SU-DHL-6 (cell line): ENCODE results near the gene TUBA4B.

Source experiments
- H2AFZ ChIP-seq: fragments of 200-600 bp; sonication (generic); 2 replicates; pipeline ENCODE4 v1.6.1; 2014; ENCODE audit warnings: low read depth, mild to moderate bottlenecking, moderate library complexity, mixed read lengths, antibody characterized with exemption, low read length; ENCODE audit not compliant: severe bottlenecking
- H3F3A ChIP-seq: fragments of 200-600 bp; shearing (Covaris generic); 2 replicates; pipeline ENCODE4 v1.6.0; 2016; ENCODE audit warnings: antibody characterized with exemption, mild to moderate bottlenecking; ENCODE audit not compliant: insufficient read depth
- H3K27ac ChIP-seq: fragments of 200-600 bp; sonication (generic); 2 replicates; pipeline ENCODE4 v1.5.1; 2016; ENCODE audit warnings: low read depth, mild to moderate bottlenecking, low read length, moderate library complexity, mixed read lengths
- H3K27me3 ChIP-seq: fragments of 200-600 bp; sonication (generic), shearing (Covaris generic); 2 replicates; pipeline ENCODE4 v1.6.0; 2014; ENCODE audit warnings: mild to moderate bottlenecking, low read length
- H3K36me3 ChIP-seq: fragments of 200-600 bp; sonication (generic); 2 replicates; pipeline ENCODE4 v1.6.1; 2014; ENCODE audit warnings: mild to moderate bottlenecking, low read length, mixed read lengths
- H3K4me2 ChIP-seq: fragments of 300-600, 200-600 bp; shearing (Covaris generic), sonication (generic); 2 replicates; pipeline ENCODE4 v1.6.0; 2014; ENCODE audit warnings: low read length, low read depth, mild to moderate bottlenecking; ENCODE audit not compliant: poor library complexity, severe bottlenecking
- H3K4me3 ChIP-seq: fragments of 200-600 bp; sonication (generic); 2 replicates; pipeline ENCODE4 v1.5.1; 2014; ENCODE audit warnings: antibody characterized with exemption, low read length, mild to moderate bottlenecking, mixed read lengths; ENCODE audit not compliant: insufficient read depth, poor library complexity, severe bottlenecking
- H3K79me2 ChIP-seq: fragments of 200-600 bp; sonication (generic); 2 replicates; pipeline ENCODE4 v1.6.1; 2014; ENCODE audit warnings: mild to moderate bottlenecking, low read length, moderate library complexity; ENCODE audit not compliant: insufficient read depth
- H3K9ac ChIP-seq: fragments of 200-600 bp; sonication (generic); 2 replicates; pipeline ENCODE4 v1.7.0; 2014; ENCODE audit warnings: mild to moderate bottlenecking, low read length
- H3K9me2 ChIP-seq: fragments of 200-600 bp; sonication (generic); replicated peaks from 2 replicates; pipeline ENCODE4 v1.6.1; 2014; ENCODE audit warnings: low read length; ENCODE audit not compliant: insufficient read depth
- H3K9me3 ChIP-seq: fragments of 200-600 bp; sonication (generic); 2 replicates; pipeline ENCODE4 v1.6.1; 2014; ENCODE audit warnings: low read length, mixed read lengths; ENCODE audit not compliant: insufficient read depth
- H4K20me1 ChIP-seq: fragments of 200-600 bp; sonication (generic); 2 replicates; pipeline ENCODE4 v1.6.1; 2014; ENCODE audit warnings: low read depth, mild to moderate bottlenecking, antibody characterized with exemption, low read length, moderate library complexity, mixed read lengths
- EZH2phosphoT487 ChIP-seq: fragments of 200-600 bp; sonication (generic), shearing (Covaris generic); conservative IDR thresholded peaks from 2 replicates; pipeline ENCODE4 v1.6.1; 2018; ENCODE audit warnings: mild to moderate bottlenecking, antibody characterized with exemption, low read length, moderate library complexity, mixed read lengths
- TF ChIP-seq, protein P1 (sequence below): fragments of 200-600 bp; sonication (generic); IDR thresholded peaks from one replicate; pipeline ENCODE4 v1.5.1; 2017; ENCODE audit warnings: antibody characterized with exemption, mild to moderate bottlenecking, low read length, moderate library complexity; ENCODE audit not compliant: insufficient read depth, poor library complexity, severe bottlenecking

The TUBA4B gene

DNA sequence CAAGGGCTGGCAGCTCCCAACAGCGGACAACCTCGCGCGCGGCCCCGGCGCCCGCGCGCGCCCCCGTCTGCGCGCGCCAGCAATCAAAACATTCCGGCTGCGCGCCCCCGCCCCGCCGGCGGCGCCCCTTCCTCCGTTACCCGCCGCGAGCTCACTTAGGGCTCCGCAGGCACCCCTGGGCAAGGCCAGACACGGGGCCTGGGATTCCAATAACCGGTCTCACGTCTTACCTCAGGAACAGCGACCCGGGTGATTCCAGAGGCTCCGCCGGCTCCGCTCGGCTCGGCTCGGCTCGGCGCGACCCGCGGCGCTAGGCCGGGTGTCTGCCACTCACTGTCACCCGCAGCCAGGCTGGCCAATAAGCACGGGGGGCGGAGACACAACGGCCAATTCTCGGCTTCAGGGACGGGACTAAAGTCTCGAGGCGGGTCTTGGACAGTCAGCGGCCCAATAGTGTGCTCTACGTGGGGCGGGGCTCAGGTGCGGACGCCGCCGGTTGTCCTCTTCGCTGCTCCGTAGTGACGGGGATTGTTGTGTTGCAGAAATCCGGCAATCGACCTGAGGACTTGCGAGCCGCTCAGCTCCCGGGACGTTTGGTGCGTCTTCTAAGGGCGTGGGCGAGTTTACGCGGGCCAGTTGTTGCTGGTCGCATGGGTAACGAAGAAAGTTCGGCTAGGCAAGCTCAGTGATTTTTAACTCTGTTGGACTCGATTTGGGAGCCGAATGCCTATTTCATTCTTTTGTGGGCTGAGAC is 23.6 kb upstream of the TUBA4B start, which contains the start of the genes ANKZF1 and ATG9A:
Gene ANKZF1, plus strand, starts transcription at position 502 of the 754 bp plus-strand sequence. CDS start 452 bp downstream, outside the sequence.
Gene ATG9A, minus strand, starts transcription at position 332 of the 754 bp plus-strand sequence. CDS start 1,612 bp downstream, outside the sequence.
- H3K79me2 ChIP-seq, result peaks cover 33% of the 10 kb centered on the region
- peak within 1 kb of the TSS; percentile 97 for H3K4me3 ChIP-seq
- no peaks in the 10 kb centered on the region for H3K9me2 ChIP-seq
- H3K9me3 ChIP-seq, result no peaks in the 10 kb centered on the region
- H2AFZ ChIP-seq, result peak within 1 kb of the TSS; percentile 55
- no peaks in the 10 kb centered on the region for H3F3A ChIP-seq
- peak within 1 kb of the TSS; percentile 76 for H3K9ac ChIP-seq
- H3K27ac ChIP-seq, result peak within 1 kb of the TSS; percentile 70
- no peak for TF ChIP-seq EZH2phosphoT487
- TF ChIP-seq, protein P1, sequence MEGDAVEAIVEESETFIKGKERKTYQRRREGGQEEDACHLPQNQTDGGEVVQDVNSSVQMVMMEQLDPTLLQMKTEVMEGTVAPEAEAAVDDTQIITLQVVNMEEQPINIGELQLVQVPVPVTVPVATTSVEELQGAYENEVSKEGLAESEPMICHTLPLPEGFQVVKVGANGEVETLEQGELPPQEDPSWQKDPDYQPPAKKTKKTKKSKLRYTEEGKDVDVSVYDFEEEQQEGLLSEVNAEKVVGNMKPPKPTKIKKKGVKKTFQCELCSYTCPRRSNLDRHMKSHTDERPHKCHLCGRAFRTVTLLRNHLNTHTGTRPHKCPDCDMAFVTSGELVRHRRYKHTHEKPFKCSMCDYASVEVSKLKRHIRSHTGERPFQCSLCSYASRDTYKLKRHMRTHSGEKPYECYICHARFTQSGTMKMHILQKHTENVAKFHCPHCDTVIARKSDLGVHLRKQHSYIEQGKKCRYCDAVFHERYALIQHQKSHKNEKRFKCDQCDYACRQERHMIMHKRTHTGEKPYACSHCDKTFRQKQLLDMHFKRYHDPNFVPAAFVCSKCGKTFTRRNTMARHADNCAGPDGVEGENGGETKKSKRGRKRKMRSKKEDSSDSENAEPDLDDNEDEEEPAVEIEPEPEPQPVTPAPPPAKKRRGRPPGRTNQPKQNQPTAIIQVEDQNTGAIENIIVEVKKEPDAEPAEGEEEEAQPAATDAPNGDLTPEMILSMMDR, result no peak
- H3K36me3 ChIP-seq, result 0 out of 2 replicates have a peak, but pooled peaks cover 7% of the 10 kb centered on the region
- peak within 1 kb of the TSS; percentile 97 for H3K4me2 ChIP-seq
- no peaks in the 10 kb centered on the region for H3K27me3 ChIP-seq
- H4K20me1 ChIP-seq, result no peaks in the 10 kb centered on the region

DNA sequence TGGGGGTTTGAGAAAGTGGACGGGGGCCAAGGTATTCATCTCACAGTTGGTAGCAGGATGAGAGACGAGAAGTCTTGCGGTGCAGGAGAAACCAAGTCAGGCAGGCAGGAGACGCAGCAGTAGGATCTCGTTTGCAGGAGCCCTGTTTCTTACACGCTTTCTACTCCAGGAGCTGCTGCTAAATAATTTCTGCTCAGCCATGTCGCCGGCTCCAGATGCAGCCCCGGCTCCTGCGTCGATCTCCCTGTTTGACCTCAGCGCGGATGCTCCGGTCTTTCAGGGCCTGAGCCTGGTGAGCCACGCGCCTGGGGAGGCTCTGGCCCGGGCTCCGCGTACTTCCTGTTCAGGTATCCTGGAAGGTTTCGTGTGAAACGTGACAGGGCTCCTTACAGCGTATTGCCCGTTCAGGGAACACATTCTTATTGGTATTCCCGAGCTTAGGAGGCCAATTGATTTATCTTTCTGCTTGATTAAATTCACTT is 22.9 kb upstream of the TUBA4B start:
- peaks cover 33% of the 10 kb centered on the region for H3K79me2 ChIP-seq
- H2AFZ ChIP-seq, result peak overlapping the region; percentile 32
- H3K9me3 ChIP-seq, result no peaks in the 10 kb centered on the region
- H3K36me3 ChIP-seq, result 0 out of 2 replicates have a peak, but pooled peaks cover 7% of the 10 kb centered on the region
- TF ChIP-seq EZH2phosphoT487, result no peak
- TF ChIP-seq, protein P1, result no peak
- peak overlapping the region; percentile 97 for H3K4me3 ChIP-seq
- H3K27me3 ChIP-seq, result no peaks in the 10 kb centered on the region
- peak overlapping the region; percentile 97 for H3K4me2 ChIP-seq
- H3K9me2 ChIP-seq, result no peaks in the 10 kb centered on the region
- no peaks in the 10 kb centered on the region for H4K20me1 ChIP-seq
- H3F3A ChIP-seq, result no peaks in the 10 kb centered on the region
- peak overlapping the region; percentile 70 for H3K27ac ChIP-seq
- H3K9ac ChIP-seq, result peak overlapping the region; percentile 76

DNA sequence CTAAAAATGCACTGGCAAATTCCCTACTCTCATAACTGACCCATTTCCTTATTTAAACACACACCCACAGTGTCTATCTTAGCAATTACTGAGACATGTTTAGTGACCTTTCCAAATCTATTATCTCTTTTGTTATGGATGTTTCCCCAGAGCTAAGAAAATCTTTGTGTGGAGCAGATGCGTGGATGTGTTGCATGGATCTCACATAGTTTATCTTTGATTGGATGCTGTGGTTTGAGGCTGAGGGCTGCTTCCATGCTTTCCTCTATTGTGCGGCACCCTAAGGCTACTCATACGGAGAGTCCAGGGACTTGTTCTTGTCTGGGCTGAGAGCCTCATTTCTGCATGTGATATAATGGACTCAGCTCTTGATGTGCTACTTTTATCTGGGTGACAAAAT is 18.7 kb upstream of the TUBA4B start:
- no peaks in the 10 kb centered on the region for H3K9me2 ChIP-seq
- H3K27me3 ChIP-seq, result no peaks in the 10 kb centered on the region
- H3K9ac ChIP-seq, result no peak overlapping the region
- H3K4me2 ChIP-seq, result no peak overlapping the region
- H3K27ac ChIP-seq, result no peak overlapping the region
- no peaks in the 10 kb centered on the region for H3F3A ChIP-seq
- no peaks in the 10 kb centered on the region for H3K9me3 ChIP-seq
- H2AFZ ChIP-seq, result no peak overlapping the region
- H4K20me1 ChIP-seq, result no peaks in the 10 kb centered on the region
- peaks cover 15% of the 10 kb centered on the region for H3K79me2 ChIP-seq
- TF ChIP-seq, protein P1, result no peak
- TF ChIP-seq EZH2phosphoT487, result no peak
- no peak overlapping the region for H3K4me3 ChIP-seq
- H3K36me3 ChIP-seq, result 0 out of 2 replicates have a peak, but pooled peaks cover 7% of the 10 kb centered on the region
